ENCODE results near the gene PSTK.

- TF ChIP-seq CTCF (IDR thresholded peaks at IDR 0.05 in 8 of 11, conservative IDR thresholded peaks at IDR 0.05 in 3 of 11) (no peak), POLR2AphosphoS5 (IDR thresholded peaks at IDR 0.05) (no peak), POLR2A (IDR thresholded peaks at IDR 0.05) (no peak)
These were observed 36.0 kb downstream of the PSTK start for GRCh38 chr10:123016228-123016627.
